Left hindlimb (tissue), 1 donor: ENCODE data around the gene MYH8.

Experiments
- DNase-seq: peaks from one replicate; pipeline ENCODE4 v3.0.0-alpha.2; 2018

Gene MYH8

GRCh38 chr17:10380631-10381408, 40.9 kb downstream of the MYH8 start:
- no peak for DNase-seq

GRCh38 chr17:10372906-10373305, 48.8 kb downstream of the MYH8 start, which contains the start of gene MYH13:
MYH13 (minus strand) TSS chr17:10373006; CDS start chr17:10364530, 8,476 bp downstream.
- no peak for DNase-seq

GRCh38 chr17:10370016-10370608, 51.6 kb downstream of the MYH8 start:
- no peak for DNase-seq

DNA sequence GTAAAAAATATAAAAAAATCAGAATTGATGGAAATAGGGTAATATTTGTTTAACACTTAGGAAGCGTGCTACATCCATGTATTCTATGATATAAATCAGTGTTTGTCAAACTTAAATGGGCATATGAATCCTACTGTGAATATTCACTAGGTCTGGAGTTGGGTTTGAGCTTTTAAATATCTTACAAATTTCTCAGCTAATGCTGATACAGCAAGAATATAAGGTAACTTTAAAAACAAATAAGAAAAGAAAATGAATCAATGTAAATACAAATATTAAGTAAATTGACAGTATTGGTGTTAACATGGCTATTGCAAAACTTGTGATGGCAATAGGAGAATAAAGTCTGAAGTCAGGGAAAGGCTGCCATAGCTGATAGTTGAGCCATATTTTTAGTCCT, 52.5 kb downstream of the MYH8 start:
- DNase-seq, result no peak

DNA sequence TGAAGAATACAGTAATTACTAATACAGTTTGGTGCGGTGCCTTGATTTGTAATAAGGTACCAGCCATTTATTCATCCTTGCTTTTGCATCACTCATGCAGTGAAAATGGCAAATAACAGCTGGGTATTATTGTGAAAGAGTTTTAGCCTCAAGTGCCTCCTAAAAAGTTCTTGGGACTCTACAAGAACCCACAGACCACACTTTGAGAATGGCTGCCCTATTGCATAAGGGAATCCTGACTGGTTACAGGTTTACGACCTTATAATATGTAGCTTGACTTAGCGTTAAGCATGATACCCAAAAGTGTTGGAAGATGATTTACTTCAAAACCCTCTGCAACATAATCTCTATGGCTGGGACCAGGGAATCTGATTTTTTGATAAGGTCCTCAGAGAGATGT, 53.2 kb downstream of the MYH8 start:
- no peak for DNase-seq

DNA sequence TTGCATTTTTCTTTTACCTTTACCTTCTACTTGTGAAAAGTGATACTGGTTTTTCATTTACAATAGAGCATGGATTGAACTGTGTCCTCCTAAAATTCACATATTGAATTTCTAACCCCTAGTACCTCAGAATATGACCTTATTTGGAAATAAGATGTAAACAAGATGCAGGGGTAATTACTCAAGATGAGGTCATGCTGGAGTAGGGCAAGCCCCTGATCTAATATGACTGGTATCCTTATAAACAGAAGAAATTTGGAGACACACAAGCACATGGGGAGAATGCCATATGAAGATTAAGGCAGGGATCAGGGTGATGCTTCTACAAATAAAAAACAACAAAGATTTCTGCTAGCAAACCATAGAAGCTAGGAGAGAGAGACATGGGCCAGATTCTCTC, 61.2 kb downstream of the MYH8 start:
- no peak for DNase-seq

GRCh38 chr17:10357768-10358167, 64.0 kb downstream of the MYH8 start:
- no peak for DNase-seq

DNA sequence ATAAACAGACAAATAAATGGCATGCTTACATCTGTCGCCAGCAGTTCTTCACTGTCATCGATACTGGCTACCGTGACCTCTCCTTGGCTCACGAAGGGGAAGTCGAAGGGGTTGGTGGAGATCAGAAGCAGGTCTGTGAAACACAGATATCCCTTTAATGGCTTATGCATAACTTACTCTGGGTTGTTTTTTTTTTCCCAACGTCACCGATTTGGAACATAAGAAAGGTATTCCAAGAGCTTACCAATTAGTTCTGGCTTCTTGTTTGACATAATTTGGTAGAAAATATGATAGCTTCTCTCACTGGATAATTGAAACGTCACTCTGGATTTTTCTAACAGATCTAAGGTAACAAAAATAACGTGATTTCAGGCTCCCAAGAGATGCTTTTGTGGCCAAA, 67.1 kb downstream of the MYH8 start:
- DNase-seq, result no peak

GRCh38 chr17:10352893-10353292, 68.9 kb downstream of the MYH8 start:
- DNase-seq, result no peak

GRCh38 chr17:10349403-10349802, 72.3 kb downstream of the MYH8 start:
- DNase-seq, result no peak

DNA sequence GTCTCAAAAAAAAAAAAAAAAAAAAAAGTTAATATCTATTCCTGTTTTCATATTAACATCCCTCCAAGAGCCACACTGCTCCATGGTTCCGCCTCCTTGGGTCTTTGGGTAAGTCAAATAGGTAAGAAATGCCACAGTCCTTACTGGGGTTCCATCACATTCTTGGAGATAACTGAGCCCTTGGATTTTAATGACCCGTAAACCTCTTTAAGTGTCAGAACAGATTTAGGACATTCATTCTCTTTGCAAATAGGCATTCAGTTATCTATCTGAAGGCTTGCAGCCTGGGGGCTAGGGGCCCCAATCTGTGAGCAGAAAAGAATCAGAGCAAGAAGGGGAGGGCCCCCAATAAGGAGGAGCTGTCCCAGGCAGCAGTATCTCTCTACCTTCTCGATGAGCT, 76.9 kb downstream of the MYH8 start:
- DNase-seq, result no peak
